PC-3 (cell line): ENCODE data around the gene VSX1.

Experiments
- CTCF ChIP-seq: fragments of 300-600 bp; sonication (generic); conservative IDR thresholded peaks from 2 replicates; pipeline ENCODE4 v1.5.1; 2017; ENCODE audit warnings: antibody characterized with exemption, low read depth, mild to moderate bottlenecking, low read length
- EZH2 ChIP-seq: fragments of 300-600 bp; sonication (generic); IDR thresholded peaks from one replicate; pipeline ENCODE4 v1.6.1; 2017; ENCODE audit warnings: antibody characterized with exemption, mild to moderate bottlenecking, low read length; ENCODE audit not compliant: unreplicated experiment
- EZH2phosphoT487 ChIP-seq: fragments of 300-600 bp; sonication (generic); IDR thresholded peaks from 2 replicates; pipeline ENCODE4 v1.6.1; 2018; ENCODE audit warnings: mild to moderate bottlenecking, antibody characterized with exemption, low read length, borderline replicate concordance

GRCh38 chr20:25064561-25065071 lies 17.3 kb downstream of the VSX1 start:
- TF ChIP-seq CTCF (no peak), EZH2 (no peak), EZH2phosphoT487 (no peak)
